ENCODE data around the gene GRPEL1. TPM values are rescaled to one million over a fixed set of nuclear protein-coding genes. Genes with fewer than 3 reads are reported as not detected.
"Not testable (repeated sequence)": the region's sequence is repeated elsewhere in the genome, so short reads cannot be mapped to it uniquely, and the experiment has no call there.

GRPEL1 gene
- 15.1 TPM for total RNA-seq

DNA sequence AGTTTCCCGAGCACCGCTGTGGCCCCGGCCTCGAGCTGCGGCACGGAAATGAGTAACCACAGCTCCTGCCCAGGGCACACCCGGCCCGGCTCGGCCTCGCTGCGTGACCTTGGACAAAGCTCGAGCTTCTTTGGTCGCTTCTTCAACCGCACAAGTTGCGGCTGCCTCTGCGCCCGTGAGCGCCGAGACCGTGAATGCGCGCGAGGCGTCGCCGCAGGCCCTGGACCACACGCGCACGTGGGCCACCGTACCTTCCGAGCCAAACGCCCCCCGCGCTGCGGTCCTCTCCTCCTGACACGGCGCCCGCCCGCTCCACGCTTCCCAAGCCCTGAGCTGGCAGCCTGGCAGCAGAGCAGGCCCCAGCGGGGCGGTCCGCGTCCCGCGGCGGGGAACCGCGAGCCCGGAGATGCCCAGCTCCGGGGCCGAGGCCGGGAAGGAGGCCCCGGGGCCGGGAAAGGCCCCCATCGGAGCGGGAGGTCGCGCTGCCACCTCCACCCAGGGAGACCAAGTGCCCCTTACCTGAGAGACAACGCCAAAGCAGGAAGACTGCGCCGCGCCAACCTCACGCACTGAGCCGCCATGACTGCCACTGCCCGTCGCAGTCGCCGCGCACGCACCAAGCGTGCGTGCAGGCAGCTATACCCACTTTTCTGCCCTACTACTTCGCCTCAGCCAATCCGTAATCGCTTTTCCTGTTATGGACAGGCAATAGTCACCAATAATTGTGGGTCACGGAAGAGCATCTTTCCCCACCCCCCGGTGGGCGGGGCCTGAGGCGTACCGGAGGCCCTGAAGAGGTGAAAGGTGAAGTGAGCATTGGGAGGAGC is at the start of gene GRPEL1:
Gene GRPEL1, minus strand, starts transcription at position 613 of the 827 bp plus-strand sequence. Its CDS starts 32 bp downstream, at position 581.
- peak; percentile 100 for DNase-seq

DNA sequence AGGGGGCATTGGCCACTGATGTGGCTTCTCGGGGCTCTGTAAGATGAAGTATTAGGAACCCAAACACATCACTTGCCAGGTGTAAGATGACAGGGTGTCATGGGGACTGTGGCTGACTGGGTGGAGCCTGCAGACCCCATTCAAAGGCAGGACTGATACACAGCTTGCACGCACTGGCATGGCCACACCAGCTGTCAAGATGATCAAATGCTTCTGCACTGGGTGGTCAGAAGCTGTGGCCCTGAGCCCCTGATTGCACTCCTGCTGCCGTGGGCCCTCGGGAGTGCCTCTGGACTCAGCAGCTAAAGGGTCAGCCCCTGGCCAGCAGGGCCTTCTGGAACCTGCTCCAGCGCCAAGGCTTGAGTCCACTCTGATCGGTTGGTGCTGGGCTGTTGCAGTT is 48.8 kb upstream of the GRPEL1 start:
- no peak for DNase-seq

DNA sequence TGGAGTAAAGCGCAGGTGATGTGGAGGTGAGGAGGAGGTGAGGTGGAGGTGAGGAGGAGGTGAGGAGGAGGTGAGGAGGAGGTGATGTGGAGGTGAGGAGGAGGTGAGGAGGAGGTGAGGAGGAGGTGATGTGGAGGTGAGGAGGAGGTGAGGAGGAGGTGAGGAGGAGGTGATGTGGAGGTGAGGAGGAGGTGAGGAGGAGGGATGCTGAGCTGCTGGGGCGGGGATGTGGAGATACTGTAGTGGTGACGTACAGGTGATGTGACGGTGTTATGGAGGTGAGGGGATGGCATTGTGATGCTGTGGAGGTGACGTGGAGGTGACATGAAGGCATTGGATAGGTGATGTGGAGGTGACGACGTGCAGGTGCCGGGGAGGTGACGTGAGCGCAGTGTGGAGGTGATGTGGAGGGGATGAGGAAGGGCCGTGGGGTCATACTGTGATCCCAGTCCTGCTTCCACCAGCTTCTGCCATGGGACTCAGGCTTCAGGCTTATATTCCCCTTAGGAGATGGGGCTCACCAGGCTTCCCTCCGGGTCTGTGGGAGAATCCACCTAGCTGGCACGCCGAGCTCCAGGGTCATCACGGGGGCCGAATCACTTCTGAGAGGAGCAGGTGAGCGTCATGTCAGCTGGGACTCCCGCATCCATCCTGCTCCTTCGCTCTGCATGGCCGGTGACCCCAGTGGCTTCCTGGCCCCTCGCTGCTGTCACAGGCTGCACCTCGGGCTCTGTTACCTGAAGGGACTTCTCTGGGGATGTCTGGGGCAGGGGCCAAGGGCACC is 47.9 kb upstream of the GRPEL1 start:
- no peak for DNase-seq

DNA sequence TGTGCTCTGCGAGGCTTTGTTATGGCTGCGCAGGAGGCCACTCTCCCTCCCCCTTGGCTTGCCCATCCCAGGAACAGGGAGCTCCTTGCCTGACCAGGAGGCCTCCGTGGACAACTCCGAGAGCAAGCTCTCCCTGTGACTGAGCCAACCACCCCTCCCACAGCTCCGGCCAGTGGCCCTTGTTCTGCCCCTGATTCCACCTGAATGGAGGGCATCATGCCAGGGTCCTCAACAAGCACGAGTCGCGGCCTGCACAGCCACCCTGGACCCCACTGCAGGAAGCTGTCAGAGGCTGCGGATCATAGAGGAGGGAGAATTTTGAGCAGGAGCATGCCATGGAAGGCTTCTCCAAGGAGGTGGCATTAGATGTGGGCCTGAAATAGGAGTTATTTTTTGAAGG is 44.8 kb upstream of the GRPEL1 start:
- no peak for DNase-seq

DNA sequence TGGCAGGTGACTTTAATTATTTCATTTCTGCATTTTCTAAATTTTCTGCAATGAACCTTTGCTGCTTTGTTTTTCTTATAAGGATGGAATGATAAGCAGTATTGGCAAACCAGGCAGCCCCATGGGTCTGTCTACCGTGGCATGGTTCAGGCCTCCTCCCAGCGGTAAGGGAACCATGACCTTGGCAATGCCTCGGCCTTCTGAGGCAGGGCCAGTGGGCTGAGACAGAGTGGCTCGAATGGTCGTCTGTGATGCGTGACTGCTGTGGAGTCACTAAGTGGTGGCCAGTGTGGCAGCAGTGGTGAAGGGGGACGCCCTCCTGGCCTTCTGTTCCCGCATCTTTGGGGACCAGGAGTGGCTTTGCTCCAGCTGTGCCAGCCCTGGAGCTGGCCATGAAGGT is 43.6 kb upstream of the GRPEL1 start:
- no peak for DNase-seq

DNA sequence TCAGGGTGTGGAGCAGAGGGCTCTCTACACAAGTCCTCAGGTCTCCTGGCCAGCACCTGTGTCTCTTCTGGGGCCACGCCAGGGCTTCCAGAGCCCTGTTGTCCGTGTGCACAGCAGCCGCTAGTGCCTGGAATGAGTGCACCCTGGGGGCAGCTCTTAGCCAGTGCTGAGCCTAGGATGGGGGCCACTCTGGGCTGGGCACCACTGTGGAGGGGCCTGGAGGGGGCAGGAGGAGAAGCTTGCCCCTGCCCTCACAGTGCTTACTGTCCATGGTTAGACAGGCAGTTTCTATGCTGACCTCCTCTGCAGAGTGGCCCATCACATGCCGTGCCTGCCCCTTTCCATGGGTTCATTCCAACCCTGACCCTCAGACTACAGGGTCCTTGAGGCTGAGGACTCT is 42.7 kb upstream of the GRPEL1 start:
- no peak for DNase-seq

DNA sequence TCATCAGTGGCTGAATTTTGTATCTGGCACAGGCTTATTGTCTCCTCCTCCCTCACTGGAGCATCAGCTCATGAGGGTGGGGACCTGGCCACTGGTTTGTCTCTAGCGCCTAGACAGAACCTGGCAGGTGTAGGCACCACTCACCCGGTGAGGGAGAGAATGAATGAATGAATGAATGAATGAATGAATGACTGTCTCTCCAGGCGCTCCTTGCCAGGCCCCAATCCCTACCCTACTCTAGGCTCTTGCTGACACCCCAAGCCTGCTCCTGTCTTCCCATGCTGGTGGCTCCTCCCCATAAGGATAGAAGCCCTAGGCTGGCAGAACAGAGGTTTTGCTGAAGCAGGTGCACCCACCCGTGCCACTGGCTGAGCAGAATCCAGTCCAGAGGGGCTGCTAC is 41.3 kb upstream of the GRPEL1 start:
- DNase-seq: no peak

DNA sequence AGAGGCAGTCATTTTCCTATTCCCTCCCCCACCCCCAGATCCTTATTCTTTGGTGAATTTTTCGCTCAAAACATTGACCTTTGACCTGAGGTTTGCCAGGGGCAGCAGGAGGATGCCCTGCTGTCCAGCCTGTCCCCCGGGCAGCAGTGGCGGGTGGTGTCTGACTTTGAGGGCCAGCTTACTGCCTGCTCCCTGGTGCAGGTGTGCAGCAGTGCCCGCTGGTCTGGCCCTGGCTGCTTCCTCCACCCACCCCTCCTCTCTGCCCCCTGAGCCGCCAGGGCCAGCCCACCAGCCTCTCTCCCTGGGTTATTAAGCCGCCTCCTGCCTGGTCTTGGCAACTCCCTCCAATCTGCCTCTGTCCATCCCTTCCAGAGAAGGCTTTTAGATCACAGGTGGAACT is 40.8 kb upstream of the GRPEL1 start:
- no peak for DNase-seq

DNA sequence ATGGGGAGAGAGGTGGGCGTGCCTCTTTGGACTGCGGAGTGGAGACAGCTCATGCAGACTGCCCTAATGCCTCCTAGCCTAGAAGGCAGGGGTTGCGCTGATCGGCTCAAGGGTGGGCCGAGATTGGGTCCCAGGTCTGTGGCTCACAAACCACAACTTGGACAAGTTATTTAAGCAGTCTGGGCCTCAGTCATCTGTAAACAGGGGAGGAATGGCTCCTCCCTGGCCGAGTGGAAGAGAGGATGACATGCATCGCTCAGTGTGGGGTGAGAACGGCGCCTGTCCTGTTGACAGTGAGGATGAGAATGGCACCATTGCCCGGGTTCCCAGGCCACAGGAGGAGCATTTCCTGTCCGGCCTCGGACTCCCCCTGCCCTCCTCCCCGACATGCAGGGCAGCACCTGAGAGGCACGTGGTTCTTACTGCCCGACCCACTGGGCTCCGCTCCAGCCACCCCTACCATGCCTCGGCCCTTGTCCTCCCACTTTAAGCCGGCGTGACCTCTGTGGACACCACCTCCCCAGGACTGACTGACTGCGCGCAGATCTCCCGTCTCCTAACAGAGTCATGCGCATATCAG is 40.3 kb upstream of the GRPEL1 start:
- DNase-seq: no peak

DNA sequence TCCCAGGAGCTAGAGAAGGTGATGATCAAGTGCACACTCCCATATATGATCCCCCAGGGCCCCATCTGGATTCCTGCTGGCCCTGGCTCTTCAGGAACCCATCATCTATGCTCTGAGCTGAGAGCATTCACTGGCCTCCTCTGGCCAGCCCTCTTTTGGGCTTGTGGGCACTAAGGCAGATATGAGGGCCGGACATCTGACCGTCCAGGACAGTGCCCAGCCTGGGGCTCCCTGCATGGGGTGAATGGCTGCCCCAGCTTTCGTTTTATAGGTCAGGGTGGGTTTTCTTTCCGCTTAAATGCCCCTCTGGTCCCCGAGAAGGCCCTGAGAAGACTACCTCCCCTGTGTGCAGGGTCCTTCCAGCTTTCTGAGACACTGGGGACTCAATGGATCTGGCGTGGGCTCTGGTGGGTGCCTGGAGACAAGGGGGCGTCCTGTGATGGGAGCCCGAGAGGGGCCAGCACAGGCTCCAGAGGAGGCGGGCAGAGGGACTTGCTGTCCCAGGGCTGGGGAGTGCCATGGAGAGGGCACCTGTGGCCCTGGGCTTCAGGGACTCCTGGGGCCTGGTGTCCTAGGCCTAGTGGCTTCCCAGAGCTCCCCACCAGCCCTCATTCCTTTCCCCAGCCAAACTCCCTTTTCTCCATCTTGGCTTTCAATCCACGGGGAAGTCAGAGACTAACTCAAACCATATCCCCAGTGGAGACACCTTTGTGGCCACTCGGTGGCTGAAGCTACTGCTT is 39.5 kb upstream of the GRPEL1 start:
- DNase-seq: no peak

DNA sequence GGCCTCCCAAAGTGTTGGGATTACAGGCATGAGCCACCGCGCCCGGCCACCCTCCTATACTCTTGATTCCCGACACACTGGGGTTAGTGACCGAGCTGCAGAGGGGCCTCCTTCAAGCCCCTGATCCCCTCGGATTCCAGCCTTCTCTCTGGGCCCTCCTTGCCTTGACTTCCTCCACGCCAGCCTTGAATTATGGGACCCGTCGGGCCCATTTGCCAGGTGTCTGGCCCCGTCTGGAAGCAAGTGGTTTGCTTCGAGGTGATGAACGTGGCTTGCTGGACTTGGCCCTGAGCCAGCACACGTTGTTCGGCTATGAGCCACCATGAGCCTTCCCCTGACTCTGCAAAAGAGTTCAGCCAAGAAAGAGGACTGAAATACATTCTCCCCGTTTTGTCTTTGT is 37.4 kb upstream of the GRPEL1 start:
- no peak for DNase-seq

DNA sequence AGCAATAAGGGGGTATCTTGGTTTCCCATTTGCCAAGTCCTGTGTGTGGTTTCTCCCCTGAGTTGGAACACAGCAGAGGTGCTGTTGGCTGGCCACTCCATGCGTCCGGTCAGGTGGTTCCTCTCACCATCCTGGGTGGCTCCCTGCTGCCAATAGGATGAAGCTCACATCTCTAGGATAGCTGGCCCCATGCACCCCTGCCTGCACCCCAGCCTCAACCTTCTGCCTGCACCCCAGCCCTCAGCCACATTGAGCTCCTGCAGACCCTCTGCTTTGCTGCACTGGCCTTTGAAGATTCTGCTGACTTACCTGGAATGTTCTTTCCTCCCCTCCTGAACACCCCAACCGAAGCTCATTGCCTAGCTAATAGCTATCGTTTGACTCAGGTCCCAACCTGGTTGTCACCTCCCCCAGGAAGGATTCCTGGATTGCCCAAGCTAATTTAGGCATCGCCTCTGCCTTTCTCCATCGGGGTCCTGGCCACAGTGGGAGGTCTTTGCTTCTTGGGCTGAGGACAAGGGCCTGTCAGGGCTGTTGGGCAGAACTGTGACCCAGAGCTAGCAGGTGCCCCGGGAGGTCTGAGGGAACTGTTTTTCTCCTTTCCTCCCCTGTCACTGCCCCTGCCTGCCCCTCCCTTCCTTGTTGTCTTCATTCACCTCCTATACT is 36.6 kb upstream of the GRPEL1 start:
- DNase-seq: no peak

DNA sequence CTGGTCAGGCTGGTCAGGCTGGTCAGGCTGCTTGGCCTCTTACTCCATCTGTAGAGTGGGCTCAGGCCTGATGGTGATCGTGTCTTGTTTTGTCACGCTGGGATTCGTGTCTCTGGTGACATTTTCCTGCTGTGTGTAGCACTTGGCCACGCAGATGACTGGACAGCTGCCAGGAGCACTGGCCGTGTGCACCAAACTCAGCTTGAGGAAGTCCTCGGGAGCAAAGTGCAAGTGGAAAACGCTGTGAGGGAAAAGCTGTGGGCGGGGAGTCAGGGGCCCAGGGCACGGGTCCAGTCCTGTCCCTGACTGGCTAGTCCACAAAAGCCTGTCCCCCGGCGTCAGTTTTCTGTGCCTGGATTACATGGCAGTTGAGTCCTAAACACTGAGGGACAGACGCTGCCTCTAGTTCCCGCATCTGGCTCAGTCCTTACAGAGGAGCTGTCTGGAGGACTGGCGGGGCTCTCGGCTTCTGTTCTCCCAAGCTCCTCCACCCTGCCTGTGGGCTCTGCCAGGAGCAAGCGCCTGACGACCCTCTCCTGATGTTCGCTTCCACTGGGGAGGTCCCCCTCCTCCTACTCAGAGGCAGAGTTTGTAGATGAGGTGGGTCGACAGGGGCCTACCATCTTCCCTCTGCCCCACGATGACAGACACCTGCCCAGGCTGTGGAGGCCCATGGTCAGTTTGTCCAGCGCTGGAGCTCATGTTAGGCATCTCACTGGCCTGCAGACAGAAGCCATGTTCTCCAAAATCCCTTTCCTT is 35.9 kb upstream of the GRPEL1 start:
- DNase-seq: peak; percentile 79

DNA sequence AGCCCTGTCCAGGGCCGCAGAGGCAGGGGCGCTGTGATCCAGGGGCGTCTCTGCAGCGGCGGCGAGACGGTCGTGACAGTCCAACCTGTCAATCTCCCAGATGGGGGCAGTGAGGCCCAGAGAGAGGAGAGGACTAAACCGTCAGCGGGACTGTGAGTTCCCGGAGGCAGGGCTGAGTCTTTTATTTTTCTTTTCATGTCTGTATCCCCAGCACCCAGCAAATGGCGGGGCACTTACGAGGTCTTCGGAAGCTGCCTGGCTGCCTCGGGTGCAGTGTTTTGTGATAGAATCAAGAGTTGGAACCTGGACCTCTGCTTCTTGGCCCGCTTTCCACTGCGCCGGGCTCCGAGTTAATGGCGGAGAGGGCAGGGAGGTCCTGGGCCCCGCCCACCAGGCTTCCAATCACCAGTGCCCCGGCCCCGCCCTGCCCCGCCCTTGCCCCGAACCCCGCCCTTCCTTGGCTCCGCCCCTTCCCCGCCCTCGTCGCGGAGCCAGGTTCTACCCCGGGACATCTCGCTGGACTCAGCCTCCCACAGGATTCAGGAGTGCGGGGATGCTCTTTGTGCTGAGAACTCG is 35.3 kb upstream of the GRPEL1 start:
- peak; percentile 92 for DNase-seq

DNA sequence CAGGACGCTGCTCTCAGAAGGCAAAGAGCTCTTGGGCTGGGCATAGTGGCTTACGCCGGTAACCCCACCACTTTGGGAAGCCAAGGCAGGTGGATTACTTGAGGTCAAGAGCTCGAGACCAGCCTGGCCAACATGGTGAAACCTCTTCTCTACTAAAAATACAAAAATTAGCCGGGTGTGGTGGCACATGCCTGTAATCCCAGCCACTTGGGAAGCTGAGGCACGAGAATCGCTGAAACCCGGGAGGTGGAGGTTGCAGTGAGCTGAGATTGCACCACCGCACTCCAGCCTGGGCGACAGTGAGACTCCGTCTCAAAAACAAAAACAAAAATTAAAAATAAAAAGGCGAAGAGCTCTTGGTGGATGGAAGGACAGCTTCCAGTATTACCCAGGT is 34.6 kb upstream of the GRPEL1 start:
- DNase-seq: not testable (repeated sequence)

DNA sequence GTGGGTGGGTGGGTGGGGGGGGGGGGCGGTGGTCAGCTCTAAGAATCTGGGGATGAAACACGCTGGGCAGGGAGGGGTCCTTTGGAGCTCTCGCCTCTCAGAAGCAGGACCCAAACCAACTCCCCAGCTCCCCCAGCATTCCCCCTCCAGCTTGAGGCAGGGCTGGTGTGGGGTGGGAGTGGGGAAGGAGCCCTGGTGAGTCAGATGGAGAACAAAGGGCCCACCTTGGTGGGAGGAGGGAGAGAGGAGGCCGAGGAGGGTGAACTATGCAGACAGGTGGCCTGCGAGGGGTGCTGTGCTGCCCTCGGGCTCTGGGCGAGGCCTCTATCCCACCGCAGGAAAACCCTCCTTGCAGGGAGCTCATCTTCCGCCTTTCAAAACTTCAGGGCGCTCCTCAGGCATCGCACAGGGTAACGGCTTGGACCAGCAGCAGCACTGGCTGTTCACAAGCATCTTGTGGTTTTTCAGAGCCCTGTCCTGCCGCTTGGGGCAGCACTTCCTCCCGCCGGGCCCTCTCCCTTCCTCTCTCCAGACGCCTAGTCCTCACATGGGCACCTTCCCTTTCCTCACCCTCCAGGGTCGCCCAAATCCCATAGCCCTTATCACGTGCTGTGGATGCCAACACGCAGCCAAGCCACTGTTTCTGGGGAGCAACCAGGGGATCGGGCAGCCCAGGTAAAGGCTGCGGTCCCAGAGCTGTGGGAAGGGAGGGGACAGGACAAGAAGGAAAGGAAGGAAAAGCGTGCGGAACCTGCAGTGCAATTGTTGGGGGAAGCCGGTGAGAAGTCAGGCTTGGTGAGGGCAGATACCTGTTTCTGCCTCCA is 34.0 kb upstream of the GRPEL1 start:
- DNase-seq: peak; percentile 82

DNA sequence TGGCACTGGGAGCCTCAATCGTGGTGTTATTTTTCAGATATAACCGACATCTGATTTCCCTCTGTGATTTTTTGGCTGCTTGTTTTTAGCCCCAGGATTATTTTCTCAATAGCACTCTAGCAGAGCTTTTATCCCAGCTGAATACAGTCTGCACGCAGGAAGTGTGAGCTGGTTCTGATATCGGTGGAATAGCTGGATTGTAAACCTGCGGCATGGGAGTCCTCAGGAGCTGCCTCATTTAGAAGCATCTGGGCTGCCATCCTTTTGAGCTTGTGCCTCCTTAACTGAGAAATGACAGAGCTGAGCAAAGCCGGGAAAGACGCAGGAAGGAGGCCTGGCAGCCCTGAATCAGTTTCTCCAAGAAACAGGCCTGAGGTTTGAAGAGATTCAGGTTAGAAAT is 28.4 kb upstream of the GRPEL1 start:
- DNase-seq: no peak

DNA sequence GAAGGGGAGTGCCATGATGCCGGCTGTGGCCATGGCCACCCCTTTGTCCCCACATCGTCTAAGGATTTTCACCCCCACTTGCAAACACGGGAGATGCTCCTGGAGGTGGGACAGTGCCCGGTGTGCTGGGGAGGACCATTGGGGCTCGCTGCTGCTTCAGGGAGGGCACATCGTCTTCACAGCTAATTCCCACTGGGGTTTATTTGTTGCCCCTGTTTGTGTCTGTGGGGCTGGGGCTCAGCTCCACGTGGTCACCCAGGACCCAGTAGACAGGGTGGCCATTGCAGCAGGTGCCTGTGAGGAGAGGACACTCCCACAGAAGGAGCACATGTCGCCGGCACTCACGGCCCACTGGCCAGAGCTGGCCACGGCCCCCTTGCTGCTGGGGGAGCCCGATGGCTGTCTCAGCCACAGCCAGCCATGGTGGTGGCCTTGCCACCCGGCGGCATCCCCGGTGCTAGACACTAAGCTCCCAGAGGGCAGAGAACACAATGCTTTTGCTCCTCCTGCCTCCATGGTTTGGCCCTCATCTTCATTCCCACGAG is 27.8 kb upstream of the GRPEL1 start:
- no peak for DNase-seq

DNA sequence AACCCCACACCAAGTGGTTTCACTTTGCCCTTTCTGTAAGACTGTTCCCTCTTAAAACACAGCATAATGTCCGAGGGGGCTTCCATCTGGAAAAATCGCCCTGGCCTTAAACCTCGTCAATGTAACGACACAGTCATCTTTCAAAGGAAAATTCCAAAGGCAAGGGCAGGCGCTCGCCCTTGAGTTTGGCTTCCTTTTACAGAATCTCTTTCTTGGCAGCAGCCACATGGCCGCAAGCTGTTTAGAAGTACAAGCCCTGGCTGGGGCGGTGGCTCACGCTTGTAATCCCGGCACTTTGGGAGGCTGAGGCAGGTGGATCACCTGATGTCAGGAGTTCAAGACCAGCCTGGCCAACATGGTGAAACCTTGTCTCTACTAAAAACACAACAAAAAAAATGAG is 27.1 kb upstream of the GRPEL1 start:
- DNase-seq: no peak

DNA sequence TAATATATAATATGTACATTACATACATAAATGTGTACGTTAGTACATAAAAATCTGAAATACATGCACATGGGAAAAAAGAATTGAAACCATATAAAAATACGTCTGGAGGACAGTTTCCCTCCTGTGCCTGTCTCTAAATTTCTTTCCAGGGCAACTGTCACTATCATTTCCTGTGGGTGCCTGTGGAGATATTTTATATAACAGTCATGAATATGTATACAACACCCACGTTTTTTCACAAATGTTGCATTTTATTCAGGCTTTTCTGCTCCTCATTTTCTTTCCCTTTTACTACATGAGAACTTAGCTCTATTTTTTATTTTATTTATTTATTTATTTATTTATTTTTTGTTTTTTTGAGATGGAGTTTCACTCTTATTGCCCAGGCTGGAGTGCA is 24.2 kb upstream of the GRPEL1 start:
- DNase-seq: no peak

Measured in tongue (tissue), 2 donors.